Measurements from ENCODE around the gene ZNF670. TPM values are rescaled to one million over a fixed set of nuclear protein-coding genes. Genes with fewer than 3 reads are reported as not detected.

ZNF670 gene
- total RNA-seq, 1 donor from 2014 or later, result 1.3 TPM

- intact Hi-C loops (cut with micrococcal nuclease), result loop anchor here (1.0 to 5.0 kb wide), 7 partner anchors 27 to 1722 kb away; partner anchors contain the start of genes CNST, SH3BP5L, TFB2M and ZNF670
Observed at GRCh38 chr1:247104965-247105364, 26.4 kb upstream of the ZNF670 start.

- intact Hi-C loops (cut with micrococcal nuclease), result loop anchor here (1.0 to 5.0 kb wide), 7 partner anchors 26 to 1723 kb away; partner anchors contain the start of genes CNST, SH3BP5L, TFB2M and ZNF670
Observed at GRCh38 chr1:247103859-247104591, 25.4 kb upstream of the ZNF670 start, which contains the start of gene ZNF669. Gene ZNF669, minus strand, starts transcription at chr1:247104356. Its CDS starts 157 bp downstream, at chr1:247104199.

GRCh38 chr1:247102381-247102780, 23.8 kb upstream of the ZNF670 start:
- intact Hi-C loops (cut with micrococcal nuclease), result loop anchor here (5.0 kb wide), 1 partner anchor 1725 kb away; the partner anchor contains the start of gene SH3BP5L

GRCh38 chr1:247100676-247101279, 22.2 kb upstream of the ZNF670 start:
- intact Hi-C loops (cut with micrococcal nuclease), result loop anchor here (5.0 kb wide), 1 partner anchor 1727 kb away; the partner anchor contains the start of gene SH3BP5L

GRCh38 chr1:247096958-247097357, 18.3 kb upstream of the ZNF670 start:
- intact Hi-C loops (cut with micrococcal nuclease), result no loop called here

GRCh38 chr1:247096544-247096943, 17.9 kb upstream of the ZNF670 start:
- intact Hi-C loops (cut with micrococcal nuclease), result no loop called here

- intact Hi-C loops (cut with micrococcal nuclease), result no loop called here
Observed at GRCh38 chr1:247096112-247096511, 17.5 kb upstream of the ZNF670 start.

GRCh38 chr1:247090455-247090854, 11.8 kb upstream of the ZNF670 start:
- intact Hi-C loops (cut with micrococcal nuclease), result no loop called here

- intact Hi-C loops (cut with micrococcal nuclease), result no loop called here
Observed at GRCh38 chr1:247089616-247090375, 11.2 kb upstream of the ZNF670 start.

- intact Hi-C loops (cut with micrococcal nuclease), result no loop called here
Observed at GRCh38 chr1:247088967-247089366, 10.4 kb upstream of the ZNF670 start.

- intact Hi-C loops (cut with micrococcal nuclease), result no loop called here
Observed at GRCh38 chr1:247087256-247087655, 8.6 kb upstream of the ZNF670 start.

GRCh38 chr1:247085310-247085709, 6.7 kb upstream of the ZNF670 start:
- intact Hi-C loops (cut with micrococcal nuclease), result no loop called here

GRCh38 chr1:247084771-247085170, 6.2 kb upstream of the ZNF670 start:
- intact Hi-C loops (cut with micrococcal nuclease), result no loop called here

- intact Hi-C loops (cut with micrococcal nuclease), result loop anchor here (2.0 to 10.0 kb wide), 4 partner anchors 251 to 575 kb away; partner anchors contain the start of genes CNST, SMYD3, TFB2M and ZNF496
Observed at GRCh38 chr1:247079141-247079874, 697 bp upstream of the ZNF670 start.

- intact Hi-C loops (cut with micrococcal nuclease), result loop anchor here (1.0 to 10.0 kb wide), 9 partner anchors 26 to 573 kb away; partner anchors contain the start of genes CNST, SMYD3, TFB2M and ZNF496
Observed at GRCh38 chr1:247077876-247078257, 744 bp downstream of the ZNF670 start.

GRCh38 chr1:247077213-247077612, 1.4 kb downstream of the ZNF670 start:
- intact Hi-C loops (cut with micrococcal nuclease), result loop anchor here (5.0 to 10.0 kb wide), 3 partner anchors 322 to 572 kb away; partner anchors contain the start of genes CNST, SMYD3 and TFB2M

- intact Hi-C loops (cut with micrococcal nuclease), result loop anchor here (10.0 kb wide), 2 partner anchors 316 to 566 kb away; partner anchors contain the start of gene SMYD3
Observed at GRCh38 chr1:247070645-247071044, 8.0 kb downstream of the ZNF670 start.

GRCh38 chr1:247064304-247064703, 14.3 kb downstream of the ZNF670 start:
- intact Hi-C loops (cut with micrococcal nuclease), result no loop called here

- intact Hi-C loops (cut with micrococcal nuclease), result no loop called here
Observed at GRCh38 chr1:247060771-247061170, 17.8 kb downstream of the ZNF670 start.

GRCh38 chr1:247056071-247056470, 22.5 kb downstream of the ZNF670 start:
- intact Hi-C loops (cut with micrococcal nuclease), result no loop called here
